Stimulated activated CD4-positive, alpha-beta T cell treated with anti-CD3 and anti-CD28 coated beads, Interleukin-1b, Interleukin-23, amount 100 ng/mL, for 24 hours (primary cell): ENCODE data around the gene COL9A3.

Source experiments
- DNase-seq, 4 experiments: peaks; one replicate each; pipeline ENCODE4 v3.0.0-alpha.2; 2020; ENCODE audit warnings: low read depth in 4 of 4, low spot score in 1 of 4

COL9A3 gene

GRCh38 chr20:62778601-62779416, 38.0 kb upstream of the COL9A3 start:
- no peak for DNase-seq

- no peak for DNase-seq
These were observed 37.5 kb upstream of the COL9A3 start for GRCh38 chr20:62779417-62779685.

DNA sequence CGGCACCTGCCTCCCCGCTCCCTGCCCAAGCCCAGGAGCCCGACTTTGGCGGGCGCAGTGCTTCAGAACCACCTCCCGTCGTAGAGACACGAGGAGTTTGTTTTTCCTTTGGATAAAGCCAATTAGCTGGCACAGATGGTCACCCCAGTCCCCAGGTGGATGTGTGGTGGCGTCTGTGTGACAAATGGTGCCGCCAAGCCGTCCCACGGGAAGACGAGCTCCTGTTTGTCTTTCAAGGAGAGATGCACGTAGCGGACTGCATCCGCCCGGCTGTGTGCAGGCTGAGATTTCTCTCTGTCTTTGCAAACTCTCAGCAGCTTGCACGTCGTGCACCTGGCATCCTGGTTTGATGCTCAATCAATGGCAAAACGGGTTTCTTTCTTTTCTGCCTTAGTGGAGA, 36.6 kb upstream of the COL9A3 start:
- DNase-seq = no peak

DNA sequence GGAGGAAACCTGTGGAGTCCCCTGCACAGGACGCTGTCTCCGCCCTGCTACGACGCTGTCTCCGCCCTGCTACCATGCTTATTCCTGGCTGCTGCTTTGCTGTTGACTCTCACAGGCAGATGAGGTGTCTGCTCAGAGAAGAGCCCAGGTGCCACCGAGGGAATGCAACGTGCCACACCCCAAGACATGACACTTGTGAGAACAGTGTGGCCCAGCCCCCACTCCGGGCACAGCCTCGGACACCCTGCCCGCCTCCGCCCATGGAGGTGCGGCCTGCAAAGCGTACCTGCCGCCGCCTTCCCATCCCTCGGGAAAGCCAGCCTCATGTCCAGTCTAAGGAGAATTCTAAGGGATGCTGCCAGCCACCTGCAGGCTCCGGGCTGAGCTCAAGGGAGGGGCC, 36.2 kb upstream of the COL9A3 start:
- no peak for DNase-seq

DNA sequence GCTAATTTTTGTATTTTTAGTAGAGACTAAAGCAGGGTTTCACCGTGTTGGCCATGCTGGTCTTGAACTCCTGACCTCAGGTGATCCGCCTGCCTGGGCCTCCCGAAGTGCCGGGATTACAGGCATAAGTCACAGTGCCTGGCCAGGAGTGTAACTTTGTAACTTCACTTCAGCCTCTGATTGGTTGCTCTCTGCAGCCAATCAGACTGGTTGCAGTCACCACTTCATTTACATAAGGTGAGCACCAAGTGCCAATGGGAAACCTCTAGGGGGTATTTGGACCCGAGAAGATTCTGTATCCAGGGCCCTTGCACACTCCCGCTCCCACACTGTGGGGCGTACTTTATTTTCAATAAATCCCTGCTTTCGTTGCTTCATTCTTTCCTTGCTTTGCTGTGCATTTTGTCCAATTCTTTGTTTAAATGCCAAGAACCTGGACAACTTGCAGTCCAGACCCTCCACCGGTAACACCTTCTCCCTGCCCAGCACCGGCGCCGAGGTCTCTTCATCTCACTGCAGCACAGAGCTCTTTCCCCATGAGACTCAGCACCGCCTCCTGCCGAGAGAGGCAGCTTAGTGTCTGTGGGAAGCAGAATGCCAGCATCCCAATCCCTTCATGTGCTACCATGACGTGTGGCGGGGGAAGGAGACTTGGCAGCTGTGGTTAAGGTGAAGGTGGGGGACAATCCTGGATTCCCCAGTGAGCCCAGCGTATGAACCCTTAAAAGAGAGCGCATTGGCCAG, 34.5 kb upstream of the COL9A3 start:
- no peak for DNase-seq

GRCh38 chr20:62782893-62783278, 34.0 kb upstream of the COL9A3 start:
- DNase-seq = no peak

GRCh38 chr20:62784497-62784896, 32.4 kb upstream of the COL9A3 start:
- DNase-seq = no peak

DNA sequence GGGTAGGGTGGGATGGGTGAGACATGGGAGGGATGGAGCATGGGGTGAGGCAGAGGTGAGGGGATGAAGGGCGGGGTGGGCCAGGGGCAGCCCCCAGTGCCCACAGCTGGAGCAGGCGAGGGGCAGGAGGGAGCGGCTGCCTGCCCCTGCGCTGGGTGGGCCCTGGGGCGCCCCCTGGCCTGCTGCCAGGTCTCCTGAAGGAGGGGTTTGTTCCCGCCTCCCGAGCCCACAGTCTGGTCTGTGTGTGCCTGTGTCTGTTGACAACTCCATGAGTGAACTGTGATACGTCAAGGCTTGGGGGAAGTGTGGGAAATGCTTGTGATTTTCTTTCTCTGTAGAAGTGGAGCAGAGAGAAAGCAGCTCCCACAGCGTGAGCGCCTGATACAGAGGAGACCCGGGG, 31.5 kb upstream of the COL9A3 start:
- no peak for DNase-seq

GRCh38 chr20:62786157-62786556, 30.7 kb upstream of the COL9A3 start:
- no peak for DNase-seq

DNA sequence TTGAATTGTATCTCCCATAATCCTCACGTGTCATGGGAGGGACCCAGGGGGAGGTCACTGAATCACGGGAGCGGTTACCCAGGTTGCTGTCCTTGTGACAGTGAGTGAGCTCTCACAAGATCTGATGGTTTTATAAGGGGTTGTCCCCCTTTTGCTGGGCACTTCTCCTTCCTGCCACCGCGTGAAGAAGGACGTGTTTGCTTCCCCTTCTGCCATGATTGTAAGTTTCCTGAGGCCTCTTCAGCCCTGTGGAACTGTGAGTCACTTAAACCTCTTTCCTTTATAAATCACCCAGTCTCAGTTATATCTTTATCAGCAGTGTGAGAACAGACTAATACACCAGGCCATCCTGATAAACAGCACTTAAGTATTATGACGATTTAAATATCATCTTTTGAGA, 29.5 kb upstream of the COL9A3 start:
- DNase-seq = no peak

DNA sequence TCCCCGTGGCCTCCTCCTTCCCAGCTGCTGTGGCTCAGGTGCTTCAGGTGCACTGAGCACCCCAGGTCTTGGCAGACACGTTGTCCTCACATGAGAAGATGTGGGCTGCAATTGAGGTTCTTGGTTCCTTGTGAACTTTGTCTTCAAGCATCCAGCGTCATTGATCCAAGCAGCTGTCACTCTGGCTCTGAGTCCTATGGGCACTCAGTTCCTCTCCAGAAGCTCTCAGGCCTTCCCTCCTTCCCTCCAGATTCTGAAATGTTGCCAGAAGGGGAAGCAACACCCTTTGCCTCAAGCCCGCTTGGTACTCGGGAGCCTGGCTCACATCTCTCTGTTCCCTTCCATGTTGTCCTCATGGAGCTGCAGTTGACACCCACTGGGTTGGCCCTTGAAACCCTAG, 29.0 kb upstream of the COL9A3 start:
- DNase-seq = no peak

DNA sequence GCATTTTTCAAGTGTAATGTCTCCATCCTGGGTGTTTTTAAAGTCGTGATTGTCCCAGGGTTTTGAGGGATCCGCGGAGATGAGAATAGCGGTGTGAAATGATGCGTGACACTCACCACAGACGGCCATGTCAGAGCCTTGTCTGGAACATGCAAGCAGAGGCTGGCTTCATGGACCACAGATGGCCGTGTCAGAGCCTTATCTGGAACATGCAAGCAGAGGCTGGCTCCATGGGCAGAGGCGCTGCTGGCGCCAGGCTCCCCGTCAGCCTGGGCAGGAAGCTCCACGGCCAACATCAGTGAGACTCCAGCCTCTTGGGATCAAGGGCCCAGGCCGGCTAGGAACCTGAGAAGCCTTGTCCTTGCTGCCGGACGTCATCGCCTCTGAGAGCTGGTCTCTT, 28.2 kb upstream of the COL9A3 start:
- no peak for DNase-seq

- DNase-seq = no peak
These were observed 26.8 kb upstream of the COL9A3 start for GRCh38 chr20:62790075-62790474.

DNA sequence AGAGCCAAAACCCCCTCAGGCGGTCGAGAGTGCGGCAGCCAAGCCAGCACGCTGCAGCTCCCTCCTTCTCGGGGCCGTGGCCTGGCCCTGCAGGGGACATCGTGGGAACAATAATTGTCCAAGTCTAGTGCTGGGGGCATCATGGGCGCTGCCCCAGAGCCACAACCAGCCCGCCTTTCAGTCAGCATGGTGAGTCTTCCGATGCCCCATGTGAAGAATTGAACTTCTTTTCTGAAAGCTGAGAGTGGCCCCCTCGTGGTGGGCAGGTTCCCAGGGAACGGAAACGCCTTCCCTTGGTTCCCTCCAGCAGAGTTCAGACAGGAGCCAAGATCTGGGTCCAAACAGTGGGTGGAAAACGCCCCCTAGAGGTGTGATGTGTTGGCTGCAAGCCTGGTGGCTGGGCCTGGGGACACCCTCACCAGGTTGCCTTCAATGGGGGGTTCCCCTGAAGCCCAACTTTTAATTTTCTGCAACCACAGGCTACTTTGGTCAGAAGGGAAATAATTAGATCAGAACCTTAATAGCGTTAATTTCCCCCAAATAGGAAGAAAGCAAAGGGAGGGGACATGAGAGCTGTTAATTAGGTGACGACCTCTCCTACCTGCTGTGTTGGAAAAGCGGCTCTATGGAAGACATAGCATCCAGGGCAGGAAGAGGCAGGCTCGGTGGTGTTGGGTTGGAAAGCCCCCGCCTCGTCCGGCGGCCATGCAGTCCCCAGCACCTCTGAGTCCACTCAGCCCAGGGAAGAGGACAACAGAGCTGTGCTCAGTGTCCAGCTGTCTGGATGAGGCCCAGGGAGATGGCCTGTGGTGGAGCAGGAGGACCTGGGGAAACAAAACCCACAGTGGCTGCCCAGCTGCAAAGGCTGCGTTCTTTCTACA, 25.3 kb upstream of the COL9A3 start:
- peak; percentile 35 to 68 (median 55) for DNase-seq

- no peak for DNase-seq
These were observed 24.5 kb upstream of the COL9A3 start for GRCh38 chr20:62792182-62792939.

DNA sequence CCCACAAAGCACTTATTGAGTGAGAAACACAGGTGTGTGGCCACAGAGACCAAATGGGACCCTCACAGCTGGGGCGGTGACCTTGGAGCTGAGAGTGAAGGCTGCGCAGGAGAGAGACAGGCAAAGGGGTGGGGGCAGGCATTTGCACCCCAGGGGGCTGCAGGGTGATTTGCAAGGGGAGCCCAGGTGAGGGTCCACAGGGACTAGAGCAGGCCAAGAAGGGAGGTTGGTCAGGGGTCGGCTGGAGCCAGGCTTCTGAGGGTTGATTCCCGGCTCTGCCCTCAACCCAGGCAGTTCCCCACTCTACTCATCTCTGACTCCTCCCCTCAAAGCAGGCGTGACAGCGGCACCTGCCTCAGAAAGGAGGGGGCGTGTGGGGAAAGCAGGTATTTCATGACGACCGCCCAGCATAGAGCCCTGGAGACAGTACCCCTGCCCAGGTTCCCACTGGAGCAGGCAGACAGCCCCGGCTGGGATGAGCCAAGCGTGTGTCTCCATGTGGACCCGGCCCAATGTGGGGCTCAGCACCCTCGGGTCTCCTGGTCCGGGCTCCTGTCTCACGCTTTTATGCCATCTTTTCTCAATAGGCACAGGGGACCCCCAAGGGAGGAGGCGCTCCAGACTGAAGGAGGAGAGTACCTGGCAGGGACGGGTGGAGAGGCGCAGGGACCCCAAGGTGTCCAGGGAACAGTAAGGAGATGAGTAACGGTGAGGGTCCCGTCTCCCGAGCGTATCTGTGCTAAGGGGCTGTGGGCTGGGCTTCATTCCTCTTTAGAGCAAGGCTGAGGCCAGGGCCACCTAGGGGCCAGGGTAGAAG, 23.7 kb upstream of the COL9A3 start:
- no peak for DNase-seq

DNA sequence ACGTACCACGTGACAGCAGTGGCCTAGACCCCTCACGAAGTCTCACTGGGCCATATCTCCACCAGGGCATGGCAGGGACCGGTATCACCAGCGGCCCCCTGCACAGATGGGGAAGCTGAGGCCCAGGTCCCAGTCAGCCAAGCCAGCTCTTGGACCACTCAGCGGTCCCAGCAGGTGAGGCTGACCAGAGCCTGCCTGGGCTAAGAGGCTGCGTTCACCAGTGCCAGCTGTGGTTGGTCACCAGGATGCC, 23.2 kb upstream of the COL9A3 start:
- no peak for DNase-seq

DNA sequence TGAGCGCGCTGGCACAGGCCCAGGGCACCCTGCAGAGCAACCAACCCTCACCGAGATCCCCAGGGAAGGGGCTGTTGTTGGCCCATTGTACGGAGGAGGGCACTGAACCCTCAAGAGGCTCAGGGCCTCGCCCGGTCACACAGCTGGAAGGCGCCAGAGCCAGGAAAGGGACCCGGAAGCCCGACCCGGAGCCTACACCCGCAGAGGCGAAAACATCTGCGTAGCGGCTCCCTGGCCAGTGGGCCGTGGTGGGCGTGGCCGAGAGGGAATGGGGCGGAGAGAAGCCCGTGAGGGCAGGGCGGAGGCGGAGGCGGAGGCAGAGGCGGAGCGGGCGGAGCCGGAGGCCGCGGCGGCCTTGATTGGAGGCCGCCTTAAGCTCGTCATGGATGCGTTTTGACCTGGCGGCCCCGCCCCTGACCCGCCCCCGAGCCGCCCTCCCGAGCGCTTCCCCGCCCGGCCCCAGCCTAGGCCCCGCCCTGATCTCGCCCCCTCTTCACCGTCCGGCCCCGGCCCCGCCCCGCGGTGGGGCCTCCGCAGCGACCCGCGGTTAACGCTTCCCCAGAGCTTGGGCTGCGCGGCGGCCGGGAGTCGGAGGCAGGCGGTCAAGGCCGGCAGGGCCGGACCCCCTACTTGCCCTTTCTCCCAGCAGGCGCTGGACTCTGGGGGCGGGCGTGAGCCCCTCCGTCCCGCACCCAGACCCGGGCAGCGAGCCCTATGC, 22.7 kb upstream of the COL9A3 start:
- peak; percentile 83 to 89 (median 88) for DNase-seq

DNA sequence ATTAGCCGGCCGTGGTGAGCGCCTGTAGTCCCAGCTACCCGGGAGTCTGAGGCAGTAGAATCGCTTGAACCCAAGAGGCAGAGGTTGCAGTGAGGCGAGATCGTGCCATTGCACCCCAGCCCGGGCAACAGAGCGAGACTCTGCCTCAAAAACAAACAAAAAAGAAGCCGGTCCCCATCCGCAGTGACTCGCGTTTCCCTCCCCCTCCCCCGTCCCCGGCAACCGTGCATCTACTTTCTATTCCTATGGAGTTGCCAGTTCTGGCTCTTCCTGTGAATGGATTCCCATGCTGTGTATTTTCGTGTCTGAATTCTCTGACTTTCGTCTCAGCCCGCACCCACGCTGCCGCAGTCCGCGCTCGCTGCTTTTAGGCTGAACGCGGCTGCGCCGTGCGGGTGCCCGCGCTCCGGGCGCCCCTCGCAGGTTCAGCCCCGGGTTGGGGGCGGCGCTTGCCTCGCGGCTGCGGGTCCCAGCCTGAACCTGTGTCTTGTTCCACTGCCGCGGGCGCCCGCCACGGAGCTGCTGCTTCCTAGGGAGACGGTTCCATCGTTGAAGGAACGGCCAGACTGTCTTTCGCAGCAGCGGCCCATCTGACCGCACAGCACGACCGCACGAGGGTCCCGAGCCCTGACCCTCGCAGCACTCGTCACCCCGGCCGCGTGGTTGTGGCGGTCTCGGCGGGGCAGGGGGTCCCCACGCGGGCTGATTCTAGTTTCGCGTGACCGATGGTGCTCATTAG, 21.7 kb upstream of the COL9A3 start:
- DNase-seq = peak in 2 of 4 experiments; percentile 62 to 63
